T-helper 2 cell (primary cell): ENCODE measurements around the gene SPTB.

Source experiments
- DNase-seq, 5 experiments: peaks; one replicate each; pipeline versions ENCODE4 v3.0.0 to v3.0.0-alpha.2; 2012 to 2022

Gene SPTB

DNA sequence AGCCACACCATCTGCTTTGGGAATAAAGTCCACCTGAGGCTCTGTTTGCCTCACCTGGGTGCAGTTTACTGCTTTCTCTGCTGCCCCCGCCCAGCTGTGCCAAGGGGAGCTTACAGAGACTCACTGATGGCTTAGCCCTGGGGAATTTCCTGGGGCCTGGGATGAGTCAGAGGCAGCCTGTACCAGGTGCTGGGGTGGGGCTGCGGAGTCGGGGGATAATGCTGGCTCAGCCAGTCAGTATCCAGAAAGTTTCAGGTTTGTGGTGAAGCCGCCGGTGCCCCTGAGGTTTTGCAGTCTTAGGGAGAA lies 153.2 kb downstream of the SPTB start:
- DNase-seq, result peak in 3 of 5 experiments; percentile 29 to 47 (median 42)

DNA sequence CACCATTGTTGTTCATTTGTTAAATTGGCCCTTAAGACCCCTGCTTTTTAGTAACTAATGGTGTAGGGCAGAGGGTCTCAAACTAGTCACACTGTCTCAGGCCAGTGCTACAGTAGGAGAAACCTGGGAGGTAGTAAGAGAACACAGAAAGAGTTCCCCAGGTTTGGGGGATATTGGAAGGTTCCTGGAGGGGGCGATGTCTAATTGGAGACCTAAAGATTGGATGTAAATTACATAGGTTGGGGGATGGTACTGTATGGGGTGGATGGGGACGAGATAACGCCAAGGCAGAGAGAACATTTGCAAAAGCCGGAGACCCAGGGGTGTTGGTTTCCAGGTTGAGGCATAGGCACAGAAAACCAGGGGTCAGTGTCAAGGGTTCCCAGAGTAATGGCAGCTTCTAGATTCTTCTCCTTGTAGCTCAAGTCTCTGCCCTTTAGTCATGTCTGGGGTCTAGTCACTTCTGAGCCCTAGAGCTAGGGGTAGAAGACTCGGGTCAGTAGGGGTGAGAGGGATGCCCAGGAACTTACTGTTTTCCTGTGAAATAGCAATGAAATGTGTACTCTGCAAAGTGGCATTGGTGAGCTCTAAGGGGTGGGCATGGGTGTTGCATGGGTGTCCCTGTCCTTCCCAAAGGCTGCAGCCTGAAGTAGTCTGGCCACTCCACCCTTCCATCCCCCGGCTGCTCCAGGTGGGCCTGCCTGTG lies 153.7 kb downstream of the SPTB start:
- DNase-seq, result no peak

DNA sequence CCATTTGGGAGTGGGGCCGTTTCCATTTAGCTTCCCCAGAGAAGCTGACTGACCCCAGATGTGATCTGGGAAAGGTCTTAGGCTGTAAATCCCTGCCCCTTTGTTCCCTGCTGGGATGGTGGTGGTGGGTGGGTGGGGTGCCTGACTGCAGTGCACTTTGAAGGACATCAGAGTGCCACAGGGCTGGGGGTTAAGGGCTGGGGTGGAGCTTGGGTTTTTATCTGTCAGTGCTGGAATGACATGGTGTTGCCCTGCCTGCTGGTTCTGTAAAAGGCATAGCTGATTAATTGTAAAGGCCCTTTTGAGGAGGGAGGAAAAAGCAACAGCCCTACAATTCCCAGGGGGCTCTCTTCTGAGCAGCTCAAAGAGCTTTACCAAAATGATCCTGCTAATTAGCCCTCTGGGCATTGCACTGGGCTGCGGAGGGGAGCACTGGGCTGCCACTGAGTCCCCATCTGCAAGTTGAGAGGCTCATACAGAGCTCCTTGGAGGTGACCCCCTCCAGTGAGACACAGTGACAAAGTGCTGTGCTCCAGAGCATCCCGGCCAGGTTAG lies 154.4 kb downstream of the SPTB start:
- no peak for DNase-seq

DNA sequence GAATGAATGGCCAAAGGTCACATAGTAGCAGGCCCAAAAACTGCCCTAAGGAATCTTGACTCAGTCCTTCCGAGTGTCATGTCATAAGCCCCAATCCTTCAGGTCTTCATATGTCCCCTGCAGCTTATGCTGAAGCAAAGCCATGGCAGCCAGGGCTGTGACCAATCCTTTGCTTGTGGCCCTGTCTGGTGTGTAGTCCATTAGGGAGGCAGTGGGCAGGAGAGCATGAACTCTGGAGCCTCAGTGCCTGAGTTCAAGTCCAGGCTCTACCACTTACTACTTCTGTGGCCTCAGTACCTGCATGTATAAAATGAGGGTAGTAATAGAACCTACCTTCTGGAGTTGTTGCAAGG lies 155.2 kb downstream of the SPTB start:
- DNase-seq, result no peak

DNA sequence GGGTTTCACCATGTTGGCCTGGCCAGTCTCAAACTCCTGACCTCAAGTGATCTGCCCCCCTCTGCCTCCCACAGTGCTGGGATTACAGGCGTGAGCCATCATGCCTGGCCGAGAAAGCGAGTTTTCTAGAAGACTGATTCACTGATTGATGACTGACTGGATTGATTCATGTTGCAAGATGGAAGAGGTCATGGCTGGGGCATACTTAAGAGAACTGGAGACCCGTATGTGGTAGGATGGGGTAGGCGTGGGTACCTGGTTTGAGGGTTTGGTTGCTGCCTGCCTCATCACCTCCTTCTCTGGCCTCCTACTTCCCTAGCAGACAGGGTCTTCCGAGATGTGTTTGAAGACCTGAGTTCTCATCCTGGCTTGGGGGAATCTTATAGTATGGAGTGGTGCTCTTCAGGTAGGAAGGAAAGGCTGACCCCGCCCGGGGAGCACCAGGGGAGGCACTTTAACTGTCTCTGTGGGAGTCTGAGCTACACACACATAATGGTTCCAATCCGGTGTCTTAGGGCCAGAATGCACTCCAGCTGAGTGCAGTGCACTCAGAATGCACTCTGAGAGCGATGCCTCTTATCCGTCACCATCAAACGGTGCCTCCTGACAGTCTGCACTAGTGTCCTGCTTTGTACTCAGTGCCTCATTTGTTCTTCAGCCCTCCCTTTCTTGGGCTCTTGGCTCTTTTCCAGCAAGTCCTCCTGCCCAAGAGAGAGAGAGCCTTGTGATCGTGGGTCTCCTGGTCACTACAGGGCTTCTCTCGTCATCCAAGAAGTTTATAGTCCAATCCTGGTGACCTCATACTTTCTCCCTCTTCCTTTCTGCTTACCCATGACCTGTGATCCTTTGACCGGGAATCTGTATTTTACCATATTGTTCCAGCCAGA lies 155.8 kb downstream of the SPTB start:
- peak in 2 of 5 experiments; percentile 47 to 77 for DNase-seq

DNA sequence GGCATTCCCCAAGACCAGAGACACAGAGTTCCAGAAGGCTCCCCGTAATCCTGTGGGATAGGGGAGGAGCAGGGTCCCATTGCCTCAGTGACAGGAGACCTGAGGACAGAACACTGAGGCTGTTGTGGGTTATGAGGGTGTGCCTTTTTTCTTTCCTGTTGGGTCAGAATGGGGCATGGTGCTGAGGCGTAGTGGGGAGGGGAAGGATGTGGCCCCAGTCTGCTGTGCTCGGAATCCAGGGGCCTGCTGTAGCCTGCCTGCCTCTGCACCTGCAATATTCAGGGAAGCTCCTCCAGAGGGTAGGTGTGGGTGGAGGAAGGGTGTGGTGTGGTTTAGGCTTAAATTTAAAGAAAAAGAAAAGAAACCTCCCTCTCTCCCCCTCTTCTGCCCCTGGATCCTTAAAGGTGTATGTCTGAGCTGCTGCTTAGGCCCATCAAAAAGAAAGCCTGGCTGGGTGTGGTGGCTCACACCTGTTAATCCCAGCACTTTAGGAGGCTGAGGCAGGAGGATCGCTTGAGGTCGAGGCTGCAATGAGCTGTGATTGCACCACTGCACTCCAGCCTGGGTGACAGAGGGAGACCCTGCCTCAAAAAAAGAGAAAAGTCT lies 156.8 kb downstream of the SPTB start:
- peak in 2 of 5 experiments; percentile 61 to 83 for DNase-seq

DNA sequence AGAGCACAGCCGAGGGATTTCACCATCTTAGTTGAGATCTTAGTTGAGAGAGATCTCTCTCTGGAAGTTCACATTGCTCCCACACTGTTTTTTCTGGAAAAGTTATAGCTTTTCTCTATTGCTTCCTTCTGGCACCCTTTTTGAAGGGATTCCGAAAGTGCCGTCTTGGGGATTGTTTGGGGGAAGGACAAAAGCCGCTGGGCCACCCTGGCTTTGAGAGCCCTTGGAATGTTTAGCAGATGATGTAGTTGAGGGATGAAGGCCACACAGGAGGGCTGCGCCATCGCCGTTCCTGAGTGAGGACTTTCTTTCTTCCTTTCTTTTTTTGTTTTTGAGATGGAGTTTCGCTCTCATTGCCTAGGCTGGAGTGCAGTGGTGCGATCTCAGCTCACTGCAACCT lies 157.8 kb downstream of the SPTB start:
- no peak for DNase-seq

DNA sequence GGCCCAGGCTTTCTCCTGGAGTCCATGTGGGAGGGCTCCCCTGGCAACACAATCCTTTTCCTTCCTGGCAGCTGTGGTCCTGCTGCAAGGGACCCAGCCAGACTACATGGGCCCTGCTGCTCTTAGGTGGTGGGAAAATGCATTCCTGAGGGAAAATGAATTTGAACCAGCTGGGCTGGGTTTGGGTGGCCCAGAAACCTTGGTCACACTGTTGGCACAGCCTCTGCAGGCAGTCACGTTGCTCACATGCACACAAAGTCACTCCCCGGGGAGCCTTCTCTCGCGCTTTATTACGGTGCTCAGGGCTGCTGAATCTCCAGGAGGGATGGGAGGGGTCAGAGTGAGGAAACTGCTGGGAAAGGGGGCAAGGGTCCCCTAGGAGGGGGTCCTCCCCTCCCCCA lies 158.3 kb downstream of the SPTB start:
- DNase-seq, result no peak

DNA sequence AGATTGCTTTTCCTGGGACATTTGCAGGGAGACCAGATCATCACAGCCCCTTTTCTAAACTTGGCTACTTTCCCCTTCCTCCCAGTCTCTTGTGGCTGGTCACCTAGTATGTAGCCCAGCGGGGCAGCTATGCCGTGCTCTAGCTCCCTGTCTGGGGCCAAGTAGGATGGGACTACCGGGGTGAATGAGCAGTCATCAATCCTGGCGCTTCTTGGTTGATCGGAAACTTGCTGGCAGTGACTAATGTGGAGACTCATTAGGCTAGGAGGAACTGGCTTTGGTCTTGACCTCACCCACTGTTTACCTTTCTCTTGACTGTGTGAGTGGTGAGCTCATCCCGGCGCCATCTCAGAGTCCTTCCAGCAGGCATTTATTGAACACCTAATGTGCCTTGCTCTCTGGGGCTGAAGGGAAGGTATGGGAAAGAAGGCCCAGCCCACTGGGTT lies 159.6 kb downstream of the SPTB start:
- no peak for DNase-seq

DNA sequence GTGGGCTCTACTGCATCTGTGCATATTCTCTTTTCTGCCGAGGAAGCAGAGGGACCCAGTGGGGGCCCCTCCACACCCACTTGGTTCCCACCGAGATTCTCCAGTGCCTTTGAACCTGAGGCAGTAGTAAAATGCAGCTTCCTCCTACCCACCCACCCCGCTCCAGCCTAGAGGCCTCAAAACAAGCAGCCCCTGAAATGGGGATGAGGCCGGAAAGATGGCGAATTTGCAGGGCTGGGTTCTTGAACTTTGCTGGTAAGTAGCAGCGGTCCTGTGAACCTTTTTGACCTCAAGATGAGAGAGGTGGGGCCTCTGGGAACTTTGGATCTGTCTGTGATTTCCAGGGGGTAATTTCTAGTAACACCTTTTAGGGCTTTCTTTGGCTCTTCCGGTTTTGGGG lies 160.1 kb downstream of the SPTB start:
- DNase-seq, result no peak

DNA sequence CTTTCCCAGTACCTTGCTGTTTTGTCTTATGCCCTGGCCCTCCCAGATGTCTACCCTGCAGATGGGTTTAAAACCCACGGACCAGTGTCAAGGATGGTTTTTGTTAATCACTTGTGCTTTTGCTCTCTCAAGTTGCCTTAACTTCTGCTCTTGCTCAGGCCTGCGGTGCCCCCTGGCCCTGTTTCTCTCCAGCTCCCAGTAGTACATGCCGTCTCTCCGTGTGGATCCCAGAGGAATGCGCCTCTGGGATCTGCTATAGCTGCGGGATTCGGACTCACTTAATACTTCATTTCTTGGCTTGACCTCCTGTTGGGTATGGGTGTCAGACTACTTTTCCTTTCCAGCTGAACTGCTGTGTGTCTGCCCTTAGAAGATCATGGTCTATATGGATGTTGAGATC lies 160.9 kb downstream of the SPTB start:
- no peak for DNase-seq

DNA sequence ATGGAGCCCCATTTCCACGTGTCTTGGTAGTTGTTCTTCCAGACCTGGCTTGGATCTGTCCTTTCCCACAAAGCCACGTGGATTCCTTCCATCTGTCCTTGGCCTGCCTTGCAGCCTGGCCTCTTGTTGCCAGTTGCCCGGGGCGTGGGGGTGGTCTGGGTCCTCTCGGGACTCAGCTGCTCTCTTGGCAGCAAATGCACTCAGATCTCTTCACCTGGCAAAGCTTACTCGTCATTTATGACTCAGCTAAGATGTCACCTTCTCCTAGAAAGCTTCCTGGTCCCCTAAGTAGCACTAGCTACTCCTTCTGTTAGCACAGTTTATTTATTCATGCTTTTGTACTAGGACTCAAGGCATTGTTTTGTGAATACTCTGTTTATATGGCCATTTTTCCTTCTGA lies 161.8 kb downstream of the SPTB start:
- DNase-seq, result no peak

DNA sequence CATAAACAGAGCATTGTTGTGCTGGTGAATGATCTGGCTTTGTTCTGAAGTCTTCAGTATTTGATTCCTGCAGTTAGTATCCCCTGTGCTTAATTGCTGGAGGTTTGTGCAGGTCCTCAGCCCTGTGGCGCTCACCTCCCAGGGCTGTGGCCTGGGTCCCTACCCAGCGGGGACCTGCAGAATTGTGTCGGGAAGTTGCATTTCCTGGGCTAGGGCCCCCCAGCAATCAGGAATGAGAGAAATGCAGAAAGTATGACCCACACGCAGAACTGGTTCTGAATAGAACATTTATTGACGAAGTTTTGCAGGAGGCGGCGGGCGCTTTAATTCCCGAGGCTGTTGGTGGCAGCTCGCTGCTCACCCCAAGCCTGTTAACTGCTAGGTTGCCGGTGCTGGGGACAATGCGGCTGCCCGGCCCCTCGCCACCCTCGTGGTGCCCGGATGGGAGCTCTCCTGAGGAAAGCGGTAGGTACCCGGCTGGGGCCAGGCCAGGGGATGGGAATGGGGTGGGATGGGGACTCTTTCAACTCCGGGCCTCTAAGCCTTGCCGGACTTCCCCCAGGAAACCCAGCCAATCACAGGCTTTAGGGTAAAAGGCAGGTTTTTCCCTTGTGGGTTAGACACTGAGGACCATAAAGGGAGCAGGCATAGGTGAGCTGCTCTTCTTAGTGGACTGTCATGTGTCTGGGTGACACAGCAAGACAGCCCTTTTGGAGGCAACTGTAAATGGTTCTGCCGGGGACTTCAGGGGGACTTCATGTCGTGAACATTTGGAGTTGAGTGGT lies 163.9 kb downstream of the SPTB start:
- no peak for DNase-seq

DNA sequence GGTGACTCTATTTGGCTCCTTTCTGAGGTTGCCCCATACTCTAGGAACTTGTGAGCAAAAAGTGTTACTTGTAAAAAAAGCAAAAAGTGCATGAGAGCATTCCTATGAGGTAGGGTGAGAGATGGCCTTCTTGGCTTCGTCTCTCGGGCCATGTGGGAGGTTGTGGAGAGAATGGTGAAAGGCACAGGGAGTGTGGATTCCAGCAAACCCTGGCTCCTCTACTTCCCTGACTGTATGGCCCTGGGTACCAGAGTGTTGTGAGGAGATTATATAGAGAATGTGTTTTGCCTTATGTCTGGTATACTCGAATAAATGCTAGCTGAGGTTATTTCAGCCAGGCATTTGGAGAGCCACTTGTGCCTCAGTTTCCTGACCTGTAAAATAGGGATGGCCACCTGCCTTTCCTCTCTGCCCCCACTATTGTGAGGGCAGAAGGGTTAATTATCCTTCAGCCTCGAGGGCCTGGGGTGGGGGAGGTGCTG lies 164.5 kb downstream of the SPTB start:
- DNase-seq, result no peak

DNA sequence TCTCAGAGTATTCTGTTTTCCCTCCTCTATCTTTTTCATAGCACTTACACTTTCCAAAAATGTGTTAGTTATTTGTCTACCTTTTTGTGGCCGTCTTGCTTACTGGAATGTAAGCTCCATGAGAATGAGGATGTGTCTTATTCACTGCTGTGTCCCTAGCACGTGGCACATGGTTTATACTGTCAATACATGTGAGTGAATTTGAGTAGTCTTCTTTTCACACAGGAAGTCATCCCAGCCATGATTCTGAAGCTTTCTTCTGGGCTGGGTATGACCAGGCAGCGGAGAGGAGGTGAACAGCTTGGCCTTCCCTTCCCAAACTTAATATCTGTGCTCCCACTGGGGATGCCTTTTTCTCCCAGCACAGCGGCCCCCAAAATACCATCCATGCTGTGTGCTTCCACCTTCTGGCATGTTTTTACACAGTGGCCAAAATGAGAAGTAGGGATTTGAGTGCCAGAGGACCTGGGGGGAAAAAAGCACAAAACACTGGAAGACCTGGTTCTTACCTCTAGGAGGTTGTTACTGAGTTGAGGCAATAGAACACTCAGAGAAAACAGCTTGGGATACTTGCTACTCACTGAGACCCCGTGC lies 165.2 kb downstream of the SPTB start:
- no peak for DNase-seq

DNA sequence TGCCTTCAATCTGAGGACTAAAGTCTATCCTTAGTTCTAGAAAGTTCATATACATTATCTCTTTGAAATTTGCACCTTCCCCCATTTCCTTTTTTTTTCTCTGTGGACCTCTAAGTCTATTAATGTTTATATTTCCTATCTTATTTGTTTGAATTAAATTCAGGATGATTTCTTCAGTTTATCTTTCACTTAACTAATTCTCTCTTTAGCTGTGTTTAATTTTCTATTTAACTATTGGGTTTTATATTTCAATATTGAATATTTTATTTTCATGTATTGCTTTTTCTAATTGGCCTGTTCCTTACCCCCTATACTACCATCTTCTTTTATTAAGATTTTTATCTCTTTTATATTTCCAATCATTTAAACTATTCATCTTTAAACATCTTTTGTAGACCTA lies 166.0 kb downstream of the SPTB start:
- DNase-seq, result no peak

DNA sequence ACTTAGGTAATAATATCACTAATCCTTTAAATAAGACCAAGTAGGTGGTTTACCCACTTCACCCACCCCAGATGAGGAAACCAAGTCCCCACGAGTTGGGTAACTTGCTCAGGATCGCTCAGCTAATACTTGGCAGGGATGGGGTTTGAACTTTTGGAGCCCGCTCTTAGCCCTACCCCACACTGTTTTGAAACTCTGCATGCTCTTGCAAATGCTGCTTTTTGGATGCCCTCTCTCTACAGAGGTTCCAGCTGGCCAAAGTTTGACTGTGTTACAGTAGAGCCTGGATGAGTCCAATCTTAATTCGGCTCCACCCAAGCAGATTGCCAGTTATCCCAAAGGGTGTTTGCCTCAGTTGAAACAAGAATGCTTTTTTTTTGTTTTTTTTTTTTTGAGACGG lies 168.7 kb downstream of the SPTB start:
- DNase-seq, result no peak

DNA sequence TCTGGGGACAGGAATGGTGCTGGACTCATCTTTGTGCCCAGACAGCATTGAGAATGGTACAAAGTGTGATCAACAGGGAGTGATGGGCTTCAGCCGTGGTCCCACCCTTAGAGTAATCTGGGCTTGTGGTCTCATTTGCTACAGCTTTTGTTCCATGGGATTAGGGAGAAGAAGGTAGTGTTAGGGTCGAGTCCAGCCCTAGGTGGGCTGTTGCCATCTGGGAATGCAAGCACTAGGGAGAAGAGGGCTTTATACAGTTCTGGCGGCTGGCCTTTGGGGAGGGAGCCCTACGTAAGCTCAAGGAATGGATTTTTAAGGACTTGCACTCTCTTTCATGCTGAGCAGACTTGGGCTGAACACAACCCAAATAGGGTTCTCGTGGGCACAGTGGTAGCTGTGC lies 170.6 kb downstream of the SPTB start:
- DNase-seq, result no peak

DNA sequence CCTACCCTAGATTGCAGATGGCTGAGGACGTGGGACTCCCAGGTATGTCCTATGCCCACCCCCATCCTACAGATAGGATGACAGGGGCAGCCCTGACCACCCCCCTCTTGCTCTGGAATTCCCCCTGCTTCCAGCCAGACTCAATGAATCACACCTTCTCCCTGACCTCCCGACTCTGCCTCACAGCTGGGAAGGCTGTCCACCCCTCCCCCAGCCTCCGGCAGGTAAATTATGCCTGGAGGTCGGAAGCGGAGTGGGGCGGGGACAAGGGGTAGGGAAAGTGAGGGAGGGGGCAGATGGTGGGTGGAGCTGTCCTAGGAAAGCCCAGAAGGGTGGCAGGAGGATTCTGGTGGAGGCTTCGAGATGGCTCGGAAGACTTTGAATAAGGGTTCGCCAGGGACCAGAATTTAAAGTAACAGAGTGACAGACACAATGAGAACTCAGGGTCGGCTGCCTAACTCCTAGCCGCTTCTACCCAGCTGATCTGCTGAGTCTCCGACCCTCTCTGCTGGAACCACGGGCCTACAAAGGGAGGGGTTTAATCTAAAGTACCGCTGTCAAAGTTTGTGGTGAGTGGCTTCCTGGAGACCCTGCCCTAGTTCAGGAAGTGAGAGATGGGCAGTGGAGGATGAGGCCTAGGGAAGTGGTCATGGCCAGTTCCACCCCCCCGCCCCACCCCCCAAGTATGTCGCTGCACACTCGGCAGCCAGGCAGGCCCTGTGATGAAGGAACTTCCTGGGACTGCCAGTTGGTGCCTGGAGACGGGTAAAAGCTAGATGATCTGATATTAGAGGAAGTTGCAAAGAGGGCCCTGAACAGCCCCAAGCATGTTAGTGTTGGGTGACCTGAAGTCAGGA lies 171.3 kb downstream of the SPTB start:
- DNase-seq, result peak in 2 of 5 experiments; percentile 53 to 93

DNA sequence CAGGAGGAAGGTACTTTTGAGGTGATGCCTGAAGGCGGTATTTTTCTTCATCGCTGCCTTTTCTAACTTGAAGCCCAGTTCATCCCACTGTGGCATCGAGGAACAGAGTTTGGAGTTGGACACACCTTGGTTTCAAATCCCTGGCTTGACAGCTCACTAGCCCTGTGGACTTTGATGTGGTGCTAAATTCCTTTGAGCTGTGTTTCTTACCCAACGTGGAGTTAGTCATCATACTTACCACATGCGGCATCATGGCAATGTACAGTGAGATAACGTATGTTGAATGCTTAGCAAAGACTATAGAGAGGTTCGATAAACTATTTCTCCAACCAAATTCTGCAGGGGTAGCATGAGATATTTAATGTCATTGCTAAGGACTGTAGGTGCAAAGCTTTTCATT lies 172.0 kb downstream of the SPTB start:
- peak in 2 of 5 experiments; percentile 40 to 46 for DNase-seq

DNA sequence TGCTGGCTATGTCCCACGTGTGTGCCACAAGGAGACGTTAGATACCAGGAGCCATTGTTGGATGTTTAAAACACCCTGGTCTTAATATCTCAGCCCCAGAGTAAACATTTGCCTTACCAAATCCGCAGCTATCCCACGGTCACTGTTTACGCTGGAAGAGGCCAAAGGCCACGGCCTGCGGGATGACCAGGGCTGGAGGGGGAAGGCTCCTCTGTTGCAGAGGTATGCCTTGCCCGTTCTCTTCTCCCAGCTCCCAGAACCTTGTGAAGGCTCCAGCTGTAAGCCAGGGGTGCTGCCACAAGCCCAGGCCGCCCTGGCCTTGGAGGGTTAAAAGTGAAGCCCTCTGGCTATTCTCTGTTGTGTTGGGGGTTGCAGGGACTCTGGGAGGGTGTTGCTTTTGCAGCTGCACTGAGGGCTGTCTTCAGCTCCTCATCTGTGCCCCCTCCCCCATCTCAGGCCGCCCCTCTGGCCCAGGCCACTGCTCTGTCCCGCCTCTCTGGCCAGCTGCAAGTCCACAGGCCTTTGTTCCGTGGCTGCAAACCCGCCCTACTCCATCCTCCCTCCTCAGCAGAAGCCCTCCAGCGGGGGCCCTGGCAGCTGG lies 173.0 kb downstream of the SPTB start:
- DNase-seq, result no peak
